Measurements from ENCODE around the gene PCSK5. TPM values are rescaled to one million over a fixed set of nuclear protein-coding genes. Genes with fewer than 3 reads are reported as not detected.

Gene PCSK5
- total and polyA plus RNA-seq, 2 of the 8 experiments (the other 6 are each of a cell fraction or from before 2014, with no cell fraction given) = 5.5 to 10.7 TPM

GRCh38 chr9:76310991-76311390 is 420.5 kb downstream of the PCSK5 start:
- no peak overlapping the region for H2BK12ac ChIP-seq (ENCODE audit: low read depth, low read length)
- H3K9me3 ChIP-seq (ENCODE audit: insufficient read depth in 2 of 2, low read depth in 1 of 2, low read length in 1 of 2) = no peaks in the 10 kb centered on the region
- no peak overlapping the region for H3K56ac ChIP-seq (replicated peaks; ENCODE audit: insufficient read length, low read depth, low read length)
- H3K4me3 ChIP-seq (ENCODE audit: extremely low read depth in 1 of 4, insufficient read depth in 2 of 4, low read depth in 3 of 4, low read length in 4 of 4) = no peak overlapping the region
- H3K79me1 ChIP-seq (ENCODE audit: low read depth, low read length) = no peaks in the 10 kb centered on the region
- ChIA-PET POLR2A (ENCODE audit: partially characterized antibody) (no interaction called here), CTCF (ENCODE audit: partially characterized antibody) (no interaction called here)
- no peak overlapping the region for H2AFZ ChIP-seq (ENCODE audit: low read length)
- H3K27me3 ChIP-seq (replicated peaks in 1 of 4; ENCODE audit: control insufficient read depth in 3 of 4, extremely low read depth in 1 of 4, insufficient read depth in 3 of 4, low read length in 3 of 4) = no peaks in the 10 kb centered on the region
- H2AK5ac ChIP-seq (ENCODE audit: low read depth, low read length) = no peak overlapping the region
- no peak overlapping the region for H3K18ac ChIP-seq (ENCODE audit: extremely low read depth, low read length)
- H4K20me1 ChIP-seq (replicated peaks in 1 of 2; ENCODE audit: control insufficient read depth in 1 of 2, insufficient read depth in 2 of 2, low read length in 2 of 2) = no peaks in the 10 kb centered on the region
- no peak overlapping the region for H3K23ac ChIP-seq (ENCODE audit: insufficient read length)
- H4K8ac ChIP-seq (ENCODE audit: extremely low read depth, insufficient read depth, low read length) = no peak overlapping the region
- no peaks in the 10 kb centered on the region for H3K4me1 ChIP-seq (replicated peaks in 1 of 4; ENCODE audit: control insufficient read depth in 3 of 4, insufficient read depth in 4 of 4, low read length in 3 of 4)
- no peak overlapping the region for H3K14ac ChIP-seq (ENCODE audit: insufficient read length)
- H2BK20ac ChIP-seq (ENCODE audit: low read length) = no peak overlapping the region
- no peak overlapping the region for H3K4ac ChIP-seq (replicated peaks; ENCODE audit: insufficient read length, low read depth, low read length)
- no peaks in the 10 kb centered on the region for H3K36me3 ChIP-seq (ENCODE audit: control insufficient read depth in 2 of 4, insufficient read depth in 4 of 4, low read length in 3 of 4)
- no peak overlapping the region for H4K5ac ChIP-seq (ENCODE audit: insufficient read length, low read depth, low read length)
- no peak overlapping the region for H3K9ac ChIP-seq (replicated peaks in 1 of 4; ENCODE audit: extremely low read depth in 1 of 4, low read depth in 3 of 4, low read length in 3 of 4)
- no peak overlapping the region for H4K91ac ChIP-seq (replicated peaks; ENCODE audit: insufficient read length, low read length)
- 93% methylated on average over 5 of the region's 5 CpGs; no CpG with 5 or more reads in 1 of the 2 experiments for WGBS, 2 experiments (ENCODE audit: extremely low coverage in 1 of 2, insufficient coverage in 1 of 2, insufficient read length in 1 of 2, insufficient replicate concordance in 2 of 2, low coverage in 1 of 2, low lambda C conversion rate in 2 of 2, missing lambda C conversion rate in 1 of 2)
- H3K4me2 ChIP-seq (ENCODE audit: insufficient read depth in 1 of 2, low read depth in 2 of 2, low read length in 2 of 2) = no peak overlapping the region
- FAIRE-seq (no peak), DNase-seq (ENCODE audit: low read depth in 1 of 2, low spot score in 2 of 2) (no peak)
- no peaks in the 10 kb centered on the region for H3K23me2 ChIP-seq (ENCODE audit: low read depth, low read length)
- no peaks in the 10 kb centered on the region for H3K79me2 ChIP-seq (ENCODE audit: control insufficient read depth in 1 of 2, insufficient read depth in 2 of 2, low read length in 2 of 2)
- H2BK120ac ChIP-seq (replicated peaks; ENCODE audit: low read depth, low read length) = no peak overlapping the region
- H2BK15ac ChIP-seq (ENCODE audit: low read length) = no peak overlapping the region
- no peak overlapping the region for H3K27ac ChIP-seq (ENCODE audit: low read depth, low read length)
- no peak overlapping the region for H2BK5ac ChIP-seq (ENCODE audit: low read depth, low read length)
- TF ChIP-seq PHF8 (conservative IDR thresholded peaks at IDR 0.05; ENCODE audit: low read depth, low read length) = no peak
- TF ChIP-seq MAFK (IDR thresholded peaks at IDR 0.05; ENCODE audit: low read depth, low read length) = no peak
- no peak for TF ChIP-seq EZH2 (IDR thresholded peaks at IDR 0.05; ENCODE audit: low read depth, low read length, severe bottlenecking)
- TF ChIP-seq RBBP5 (IDR thresholded peaks at IDR 0.05; ENCODE audit: borderline replicate concordance, low read depth, low read length) = no peak
- TF ChIP-seq YY1 (IDR thresholded peaks at IDR 0.05; ENCODE audit: low read depth, low read length) = no peak
- TF ChIP-seq TEAD4 (IDR thresholded peaks at IDR 0.05; ENCODE audit: low read depth, low read length) = no peak
- TF ChIP-seq CBX8 (IDR thresholded peaks at IDR 0.05; ENCODE audit: borderline replicate concordance, low read depth, low read length) = no peak
- no peak for TF ChIP-seq FOSL1 (IDR thresholded peaks at IDR 0.05; ENCODE audit: insufficient read depth, low read depth, low read length)
- no peak for TF ChIP-seq NANOG (IDR thresholded peaks at IDR 0.05; ENCODE audit: insufficient read depth, low read depth, low read length, poor library complexity, severe bottlenecking)
- TF ChIP-seq SUZ12 (IDR thresholded peaks at IDR 0.05; ENCODE audit: low read length) = no peak
- no peak for TF ChIP-seq CREB1 (IDR thresholded peaks at IDR 0.05)
- TF ChIP-seq CEBPB (IDR thresholded peaks at IDR 0.05; ENCODE audit: low read depth, low read length) = no peak
- TF ChIP-seq SP2 (IDR thresholded peaks at IDR 0.05; ENCODE audit: low read length) = no peak
- TF ChIP-seq SIX5 (IDR thresholded peaks at IDR 0.05; ENCODE audit: low read depth, low read length) = no peak
- TF ChIP-seq RAD21 (IDR thresholded peaks at IDR 0.05 in 1 of 2, conservative IDR thresholded peaks at IDR 0.05 in 1 of 2; ENCODE audit: low read depth in 2 of 2, low read length in 2 of 2) = no peak
- TF ChIP-seq BRCA1 (IDR thresholded peaks at IDR 0.05; ENCODE audit: low read depth, low read length) = no peak
